HG03095 (cell line): ENCODE measurements around the gene CRB1.
A peak's percentile ranks its signal among the peaks of the same experiment; 100 is the strongest.

Source experiments
- ATAC-seq: cut with Tn5 transposase; IDR thresholded peaks from one replicate; pipeline ENCODE4 v1.9.1; 2021; ENCODE audit warnings: moderate library complexity; ENCODE audit not compliant: unreplicated experiment

Gene CRB1

GRCh38 chr1:197342669-197343068 lies 74.6 kb downstream of the CRB1 start:
- ATAC-seq: no peak

GRCh38 chr1:197343663-197344273 lies 75.7 kb downstream of the CRB1 start:
- no peak for ATAC-seq

DNA sequence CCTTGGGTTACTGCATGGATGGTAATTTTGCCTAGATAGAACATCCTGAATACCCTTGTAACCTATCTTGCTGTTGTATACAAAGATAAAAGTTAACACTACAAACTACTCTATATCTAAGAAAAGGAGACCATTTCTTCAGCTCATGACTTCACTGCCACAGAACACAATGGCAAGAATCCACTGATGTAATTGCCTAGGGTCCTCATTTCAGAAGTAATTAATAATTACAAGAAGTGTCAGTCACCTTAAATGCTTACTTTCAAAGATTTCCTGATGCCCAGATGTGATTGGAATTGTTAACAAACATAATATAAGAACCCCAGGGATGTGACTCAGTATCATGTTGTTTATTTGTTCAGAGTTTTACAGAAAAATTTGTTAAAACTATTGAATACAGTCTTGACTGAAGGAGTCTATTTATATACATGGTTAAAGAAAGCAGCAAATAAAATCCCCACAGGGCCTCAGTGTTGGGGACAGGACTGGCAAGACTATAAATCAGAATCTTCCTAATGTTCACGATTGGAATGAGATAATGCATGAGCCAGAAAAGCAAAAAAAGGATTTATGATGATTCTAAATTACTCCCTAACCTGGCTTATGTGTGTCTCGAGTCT lies 83.9 kb downstream of the CRB1 start:
- no peak for ATAC-seq

- no peak for ATAC-seq
Observed at GRCh38 chr1:197355248-197355995, 87.4 kb downstream of the CRB1 start.

- ATAC-seq: peak; percentile 65
Observed at GRCh38 chr1:197356723-197357533, 88.9 kb downstream of the CRB1 start.

DNA sequence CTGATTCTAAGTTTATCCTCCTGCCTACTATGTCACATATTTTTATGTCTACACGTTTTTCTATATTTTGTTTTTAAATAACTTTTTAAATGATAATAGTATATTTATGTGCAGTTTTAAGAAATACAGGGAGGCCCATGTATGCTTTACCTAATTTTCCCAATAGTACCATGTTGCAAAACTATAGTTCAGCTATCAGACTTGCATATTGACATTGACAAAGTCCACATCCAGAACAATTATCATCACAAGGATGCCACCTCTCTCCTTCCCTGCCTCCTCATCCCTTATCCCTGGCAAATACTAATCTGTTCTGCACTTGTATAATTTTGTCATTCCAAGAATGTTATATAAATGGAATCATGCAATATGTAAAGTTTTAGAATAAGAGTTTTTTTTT lies 90.9 kb downstream of the CRB1 start:
- ATAC-seq: no peak

DNA sequence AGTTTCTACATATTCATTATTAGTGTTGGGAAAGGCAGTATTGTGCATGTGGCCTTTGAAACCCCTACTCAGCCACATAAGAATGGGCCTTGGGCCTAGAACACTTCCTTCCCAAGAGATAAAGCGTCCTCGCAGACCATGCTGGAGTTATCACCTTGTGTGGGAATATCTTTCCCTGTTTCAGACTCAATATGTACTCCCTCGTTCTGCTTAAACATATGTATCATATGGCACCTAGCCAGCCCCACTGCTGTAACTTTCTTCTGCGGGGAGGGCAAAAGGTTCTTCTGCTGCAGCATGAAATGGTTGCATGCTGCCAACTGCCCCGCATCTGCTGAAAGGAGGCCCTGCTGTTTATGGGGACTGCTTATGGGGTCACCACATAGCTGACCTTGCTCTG lies 92.0 kb downstream of the CRB1 start:
- ATAC-seq: no peak

DNA sequence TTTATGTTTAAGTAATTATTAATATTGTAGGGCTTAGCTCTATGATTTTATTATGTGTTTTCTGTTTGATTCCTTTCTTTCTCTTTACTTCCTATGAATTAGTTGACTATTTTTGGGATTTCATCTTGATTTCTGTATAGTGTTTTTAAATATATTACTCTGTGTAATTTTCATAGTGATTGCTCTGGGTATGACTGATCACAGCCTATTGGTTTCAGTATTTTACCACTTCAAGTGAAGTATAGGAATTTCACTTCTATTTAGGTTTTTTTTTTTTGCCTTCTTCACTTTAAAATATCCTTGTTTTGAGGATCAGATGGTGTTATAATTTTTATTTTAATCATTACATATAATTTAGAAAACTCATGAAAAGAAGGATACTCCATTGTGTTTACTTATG lies 94.8 kb downstream of the CRB1 start:
- ATAC-seq: no peak

GRCh38 chr1:197363855-197364254 lies 95.8 kb downstream of the CRB1 start:
- no peak for ATAC-seq

DNA sequence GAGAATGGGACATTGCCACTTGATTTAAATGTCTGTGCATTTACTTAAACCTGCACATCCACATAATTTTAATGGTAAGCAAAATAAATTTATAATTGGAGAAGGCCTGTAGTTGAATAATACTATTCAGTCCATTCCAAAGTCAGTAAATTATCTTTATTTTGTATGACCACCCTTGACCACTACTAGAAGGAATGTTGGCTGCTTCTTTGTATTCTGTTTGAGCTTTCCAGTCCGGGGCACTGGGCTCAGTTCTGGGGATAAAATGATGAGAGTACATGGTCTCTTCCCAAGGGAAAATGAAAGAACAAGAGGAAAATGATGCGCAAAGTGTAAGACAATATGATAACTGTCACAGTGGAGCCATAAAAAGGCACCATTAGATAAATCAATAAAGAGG lies 98.9 kb downstream of the CRB1 start:
- ATAC-seq: no peak

GRCh38 chr1:197367627-197368026 lies 99.6 kb downstream of the CRB1 start:
- ATAC-seq: no peak

GRCh38 chr1:197374428-197374827 lies 106.4 kb downstream of the CRB1 start:
- ATAC-seq: no peak

- ATAC-seq: no peak
Observed at GRCh38 chr1:197384471-197384870, 116.4 kb downstream of the CRB1 start.

DNA sequence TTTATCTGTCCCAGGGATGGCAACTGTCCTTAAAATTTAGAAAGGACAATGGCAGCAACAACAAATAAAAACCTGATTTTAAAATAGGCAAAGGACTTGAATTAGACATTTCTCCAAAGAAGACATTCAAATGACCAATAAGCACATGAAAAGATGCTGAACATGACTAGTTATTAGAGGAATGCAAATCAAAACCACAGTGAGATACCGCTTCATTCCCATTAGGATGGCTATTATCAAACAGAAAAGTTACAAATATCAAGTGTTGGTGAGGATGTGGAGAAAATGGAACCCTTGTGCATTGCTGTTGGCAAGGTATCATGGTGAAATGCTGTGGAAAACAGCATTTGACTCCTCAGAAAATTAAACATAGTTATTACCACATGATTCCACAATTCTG lies 120.7 kb downstream of the CRB1 start:
- no peak for ATAC-seq

DNA sequence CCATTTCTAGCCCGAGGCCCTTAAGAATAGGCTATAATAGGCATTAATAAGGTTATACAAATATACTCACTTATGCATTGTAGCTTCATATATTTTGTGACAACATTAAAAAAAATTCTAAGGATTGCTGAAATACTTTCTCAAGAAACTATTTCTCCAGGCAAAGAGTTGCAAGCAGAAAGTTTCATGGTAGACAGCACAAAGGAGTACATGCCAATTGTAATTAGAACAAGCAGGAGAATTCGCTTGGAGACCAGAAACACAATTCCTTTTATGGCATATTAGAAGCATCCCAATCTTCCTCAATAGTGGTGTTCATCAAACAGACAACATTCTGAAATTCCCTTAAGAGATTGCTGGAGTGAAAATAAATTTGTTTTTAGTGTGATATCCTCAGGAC lies 122.8 kb downstream of the CRB1 start:
- no peak for ATAC-seq

GRCh38 chr1:197391303-197392226 lies 123.5 kb downstream of the CRB1 start:
- ATAC-seq: no peak

GRCh38 chr1:197392541-197392940 lies 124.5 kb downstream of the CRB1 start:
- no peak for ATAC-seq

GRCh38 chr1:197393105-197393504 lies 125.1 kb downstream of the CRB1 start:
- ATAC-seq: no peak

GRCh38 chr1:197393772-197394171 lies 125.7 kb downstream of the CRB1 start:
- ATAC-seq: no peak

GRCh38 chr1:197394831-197395608 lies 127.0 kb downstream of the CRB1 start:
- no peak for ATAC-seq
